GM15510 (cell line): Measurements from ENCODE around the gene DVL1.

Experiments used
- POLR2A ChIP-seq: IDR thresholded peaks from 3 replicates; pipeline ENCODE4 v1.6.1; 2011; ENCODE audit warnings: borderline replicate concordance; ENCODE audit not compliant: insufficient read length; ENCODE audit errors: extremely low read depth

DVL1 gene

GRCh38 chr1:1352786-1353388 lies 3.7 kb upstream of the DVL1 start:
- TF ChIP-seq POLR2A: no peak

GRCh38 chr1:1351511-1352427 lies 2.6 kb upstream of the DVL1 start:
- TF ChIP-seq POLR2A: no peak

GRCh38 chr1:1348420-1349255 lies 580 bp downstream of the DVL1 start:
- no peak for TF ChIP-seq POLR2A

- TF ChIP-seq POLR2A: no peak
Observed at GRCh38 chr1:1347663-1348419, 1.4 kb downstream of the DVL1 start.

- no peak for TF ChIP-seq POLR2A
Observed at GRCh38 chr1:1347026-1347595, 2.1 kb downstream of the DVL1 start.

GRCh38 chr1:1346501-1346890 lies 2.7 kb downstream of the DVL1 start:
- TF ChIP-seq POLR2A: no peak

GRCh38 chr1:1345860-1346500 lies 3.2 kb downstream of the DVL1 start:
- TF ChIP-seq POLR2A: no peak

- TF ChIP-seq POLR2A: no peak
Observed at GRCh38 chr1:1345384-1345783, 3.8 kb downstream of the DVL1 start.

GRCh38 chr1:1344655-1345361 lies 4.4 kb downstream of the DVL1 start:
- TF ChIP-seq POLR2A: no peak

- TF ChIP-seq POLR2A: no peak
Observed at GRCh38 chr1:1343811-1344421, 5.3 kb downstream of the DVL1 start.

GRCh38 chr1:1342584-1343115 lies 6.6 kb downstream of the DVL1 start:
- no peak for TF ChIP-seq POLR2A

GRCh38 chr1:1342061-1342562 lies 7.1 kb downstream of the DVL1 start:
- TF ChIP-seq POLR2A: no peak
